ENCODE data around the gene KYNU.
"Not testable (repeated sequence)": the region's sequence is repeated elsewhere in the genome, so short reads cannot be mapped to it uniquely, and the experiment has no call there.

KYNU gene

DNA sequence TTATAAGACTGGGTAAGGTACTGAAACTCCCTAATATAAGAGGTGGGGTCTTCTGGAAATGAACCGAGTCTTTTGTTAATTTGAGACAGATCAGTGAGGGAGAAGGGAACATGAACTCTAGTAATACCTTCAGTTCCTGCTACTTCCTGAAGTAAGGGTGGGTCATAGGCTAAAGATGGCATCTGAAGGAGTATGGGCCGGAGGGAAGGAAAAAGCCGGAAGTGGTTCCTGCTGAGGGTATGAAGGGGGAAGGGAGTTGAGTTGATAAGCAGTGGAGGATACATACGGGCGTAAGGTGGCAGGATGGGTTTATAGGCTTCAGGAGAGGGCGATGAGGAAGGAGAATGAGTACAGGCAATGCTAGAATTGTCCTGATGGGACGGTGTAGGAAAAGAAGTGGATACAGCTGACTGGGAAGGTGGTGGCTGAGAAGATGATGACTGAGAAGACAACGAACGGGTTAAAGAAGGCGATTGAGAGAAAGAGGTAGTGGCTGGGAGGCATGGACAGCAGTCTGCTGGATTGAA is 58.2 kb downstream of the KYNU start:
- Histone ChIP-seq H3K9me3 (ENCODE audit: control insufficient read depth in 5 of 5, low read length in 5 of 5) (no peaks in the 10 kb centered on the region), H3K4me1 (ENCODE audit: control insufficient read depth in 5 of 5, insufficient read depth in 5 of 5, low read length in 5 of 5) (no peaks in the 10 kb centered on the region), H3K4me3 (ENCODE audit: low read depth in 1 of 5, low read length in 5 of 5) (no peak overlapping the region), H3K27me3 (ENCODE audit: control insufficient read depth in 5 of 5, insufficient read depth in 4 of 5, low read length in 5 of 5) (no peaks in the 10 kb centered on the region), H3K27ac (ENCODE audit: low read depth, low read length) (no peak overlapping the region), H3K9ac (ENCODE audit: low read length in 5 of 5) (no peak overlapping the region), H3K36me3 (ENCODE audit: control insufficient read depth in 5 of 5, insufficient read depth in 5 of 5, low read length in 5 of 5) (no peaks in the 10 kb centered on the region)

- no peaks in the 10 kb centered on the region for H3K27me3 ChIP-seq (ENCODE audit: control insufficient read depth in 5 of 5, insufficient read depth in 4 of 5, low read length in 5 of 5)
- H3K27ac ChIP-seq (ENCODE audit: low read depth, low read length): no peak overlapping the region
- no peaks in the 10 kb centered on the region for H3K4me1 ChIP-seq (ENCODE audit: control insufficient read depth in 5 of 5, insufficient read depth in 5 of 5, low read length in 5 of 5)
- no peak overlapping the region for H3K4me3 ChIP-seq (ENCODE audit: low read depth in 1 of 5, low read length in 5 of 5)
- H3K36me3 ChIP-seq (ENCODE audit: control insufficient read depth in 5 of 5, insufficient read depth in 5 of 5, low read length in 5 of 5): no peaks in the 10 kb centered on the region
- H3K9me3 ChIP-seq (ENCODE audit: control insufficient read depth in 5 of 5, low read length in 5 of 5): no peaks in the 10 kb centered on the region
- H3K9ac ChIP-seq (ENCODE audit: low read length in 5 of 5): no peak overlapping the region
These were observed 59.2 kb downstream of the KYNU start for GRCh38 chr2:142936629-142937028.

DNA sequence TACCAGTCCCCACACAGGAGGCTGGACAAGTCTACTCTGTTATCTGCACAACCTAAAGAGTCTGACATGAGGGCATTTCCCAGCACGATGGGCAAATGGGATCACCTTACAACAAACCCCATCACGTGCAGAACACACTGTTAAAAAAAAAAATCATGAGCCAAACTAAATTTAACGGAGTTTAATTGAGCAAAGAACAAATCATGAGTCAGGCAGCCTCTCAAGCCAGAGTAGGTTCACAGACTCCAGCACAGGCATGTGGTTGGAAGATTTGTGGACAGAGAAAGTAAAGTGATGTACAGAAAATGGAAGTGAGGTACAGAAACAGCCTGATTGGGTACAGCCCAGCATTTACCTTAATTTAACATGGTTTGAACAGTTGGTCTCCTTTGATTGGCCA is 59.9 kb downstream of the KYNU start:
- Histone ChIP-seq H3K36me3 (ENCODE audit: control insufficient read depth in 5 of 5, insufficient read depth in 5 of 5, low read length in 5 of 5) (no peaks in the 10 kb centered on the region), H3K9me3 (ENCODE audit: control insufficient read depth in 5 of 5, low read length in 5 of 5) (no peaks in the 10 kb centered on the region), H3K27ac (ENCODE audit: low read depth, low read length) (no peak overlapping the region), H3K27me3 (ENCODE audit: control insufficient read depth in 5 of 5, insufficient read depth in 4 of 5, low read length in 5 of 5) (no peaks in the 10 kb centered on the region), H3K4me1 (ENCODE audit: control insufficient read depth in 5 of 5, insufficient read depth in 5 of 5, low read length in 5 of 5) (no peaks in the 10 kb centered on the region), H3K4me3 (ENCODE audit: low read depth in 1 of 5, low read length in 5 of 5) (no peak overlapping the region), H3K9ac (ENCODE audit: low read length in 5 of 5) (no peak overlapping the region)

DNA sequence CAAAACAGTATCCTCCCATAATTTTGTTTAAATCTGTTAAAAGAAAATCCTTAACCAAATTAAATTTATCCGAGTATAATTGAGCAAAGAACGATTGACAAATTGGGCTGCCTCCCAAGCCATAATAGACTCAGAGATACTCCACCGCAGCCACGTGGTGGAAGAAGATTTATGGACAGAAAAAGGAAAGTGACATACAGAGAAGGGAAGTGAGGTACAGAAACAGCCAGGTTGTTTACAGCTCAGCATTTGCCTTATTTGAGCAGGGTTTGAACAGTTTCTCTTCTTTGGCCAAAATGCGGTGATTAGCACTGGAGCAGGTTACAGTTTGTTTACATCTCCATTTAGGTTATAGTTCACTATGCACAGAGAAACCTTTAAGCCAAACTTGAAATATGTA is 60.8 kb downstream of the KYNU start:
- H3K27ac ChIP-seq (ENCODE audit: low read depth, low read length): no peak overlapping the region
- no peaks in the 10 kb centered on the region for H3K27me3 ChIP-seq (ENCODE audit: control insufficient read depth in 5 of 5, insufficient read depth in 4 of 5, low read length in 5 of 5)
- H3K36me3 ChIP-seq (ENCODE audit: control insufficient read depth in 5 of 5, insufficient read depth in 5 of 5, low read length in 5 of 5): no peaks in the 10 kb centered on the region
- no peaks in the 10 kb centered on the region for H3K9me3 ChIP-seq (ENCODE audit: control insufficient read depth in 5 of 5, low read length in 5 of 5)
- H3K4me3 ChIP-seq (ENCODE audit: low read depth in 1 of 5, low read length in 5 of 5): no peak overlapping the region
- H3K9ac ChIP-seq (ENCODE audit: low read length in 5 of 5): no peak overlapping the region
- H3K4me1 ChIP-seq (ENCODE audit: control insufficient read depth in 5 of 5, insufficient read depth in 5 of 5, low read length in 5 of 5): no peaks in the 10 kb centered on the region

- Histone ChIP-seq H3K9ac (ENCODE audit: low read length in 5 of 5) (peak overlapping the region in 1 of 5 donors; percentile 32), H3K9me3 (ENCODE audit: control insufficient read depth in 5 of 5, low read length in 5 of 5) (no peaks in the 10 kb centered on the region), H3K27me3 (ENCODE audit: control insufficient read depth in 5 of 5, insufficient read depth in 4 of 5, low read length in 5 of 5) (no peaks in the 10 kb centered on the region)
These were observed 63.3 kb downstream of the KYNU start for GRCh38 chr2:142940606-142941223.

DNA sequence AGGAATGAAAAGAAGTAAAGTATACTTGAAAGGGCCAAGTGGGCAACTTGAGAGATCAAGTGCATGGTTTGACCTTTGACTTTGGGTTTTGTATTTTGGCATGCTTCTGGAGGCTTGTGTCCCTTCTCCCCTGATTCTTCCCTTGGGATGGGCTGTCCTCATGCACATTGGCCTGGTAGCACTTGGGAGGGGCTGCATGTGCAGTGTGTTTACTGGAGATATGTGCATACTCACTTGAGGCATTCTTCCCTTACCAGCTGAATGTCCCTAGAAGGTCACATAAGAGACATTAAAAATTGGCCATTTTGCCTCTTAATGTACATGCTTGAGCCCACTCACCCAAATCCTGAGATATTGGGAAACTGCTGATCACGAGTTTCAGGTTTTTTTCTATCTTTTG is 65.2 kb downstream of the KYNU start:
- H3K27me3 ChIP-seq (ENCODE audit: control insufficient read depth in 5 of 5, insufficient read depth in 4 of 5, low read length in 5 of 5): no peaks in the 10 kb centered on the region
- no peak overlapping the region for H3K27ac ChIP-seq (ENCODE audit: low read depth, low read length)
- no peaks in the 10 kb centered on the region for H3K9me3 ChIP-seq (ENCODE audit: control insufficient read depth in 5 of 5, low read length in 5 of 5)
- no peaks in the 10 kb centered on the region for H3K4me1 ChIP-seq (ENCODE audit: control insufficient read depth in 5 of 5, insufficient read depth in 5 of 5, low read length in 5 of 5)
- no peaks in the 10 kb centered on the region for H3K36me3 ChIP-seq (ENCODE audit: control insufficient read depth in 5 of 5, insufficient read depth in 5 of 5, low read length in 5 of 5)
- no peak overlapping the region for H3K4me3 ChIP-seq (ENCODE audit: low read depth in 1 of 5, low read length in 5 of 5)
- no peak overlapping the region for H3K9ac ChIP-seq (ENCODE audit: low read length in 5 of 5)

More at GRCh38 chr2:142940606-142941223, 63.3 kb downstream of the KYNU start:
- no peaks in the 10 kb centered on the region for H3K4me1 ChIP-seq (ENCODE audit: control insufficient read depth in 5 of 5, insufficient read depth in 5 of 5, low read length in 5 of 5)
- H3K36me3 ChIP-seq (ENCODE audit: control insufficient read depth in 5 of 5, insufficient read depth in 5 of 5, low read length in 5 of 5): no peaks in the 10 kb centered on the region
- no peak overlapping the region for H3K27ac ChIP-seq (ENCODE audit: low read depth, low read length)
- no peak overlapping the region for H3K4me3 ChIP-seq (ENCODE audit: low read depth in 1 of 5, low read length in 5 of 5)

GRCh38 chr2:142944264-142944663 is 66.8 kb downstream of the KYNU start:
- peaks cover 0 to 2% (median 0%) of the 10 kb centered on the region in 5 donors for H3K9me3 ChIP-seq (ENCODE audit: control insufficient read depth in 5 of 5, low read length in 5 of 5)
- H3K4me1 ChIP-seq (ENCODE audit: control insufficient read depth in 5 of 5, insufficient read depth in 5 of 5, low read length in 5 of 5): no peaks in the 10 kb centered on the region
- H3K27ac ChIP-seq (ENCODE audit: low read depth, low read length): no peak overlapping the region
- no peak overlapping the region for H3K4me3 ChIP-seq (ENCODE audit: low read depth in 1 of 5, low read length in 5 of 5)
- H3K9ac ChIP-seq (ENCODE audit: low read length in 5 of 5): no peak overlapping the region
- H3K36me3 ChIP-seq (ENCODE audit: control insufficient read depth in 5 of 5, insufficient read depth in 5 of 5, low read length in 5 of 5): peaks cover 0 to 4% (median 0%) of the 10 kb centered on the region in 5 donors
- H3K27me3 ChIP-seq (ENCODE audit: control insufficient read depth in 5 of 5, insufficient read depth in 4 of 5, low read length in 5 of 5): no peaks in the 10 kb centered on the region

- H3K4me3 ChIP-seq (ENCODE audit: low read depth in 1 of 5, low read length in 5 of 5): no peak overlapping the region
- no peaks in the 10 kb centered on the region for H3K27me3 ChIP-seq (ENCODE audit: control insufficient read depth in 5 of 5, insufficient read depth in 4 of 5, low read length in 5 of 5)
These were observed 67.3 kb downstream of the KYNU start for GRCh38 chr2:142944721-142945120.

DNA sequence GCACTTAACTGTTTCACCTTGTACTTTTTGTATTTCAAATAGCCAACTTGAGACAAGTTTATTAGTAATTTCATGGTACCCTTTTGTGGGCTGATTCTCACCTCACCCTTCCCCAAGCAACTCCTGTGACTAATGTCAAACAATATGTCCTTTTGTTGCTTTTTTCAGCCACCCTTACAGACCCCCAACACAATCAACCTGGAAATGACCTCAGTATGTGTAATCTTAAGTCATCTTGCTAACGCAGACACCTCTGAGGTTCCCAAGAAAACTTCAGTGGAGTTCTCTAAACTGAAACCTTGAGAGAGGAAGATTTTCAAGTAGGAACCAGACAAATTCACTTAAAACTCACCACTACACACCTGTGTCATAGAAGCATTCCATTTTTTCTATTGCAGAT is 69.5 kb downstream of the KYNU start:
- Histone ChIP-seq H3K27me3 (ENCODE audit: control insufficient read depth in 5 of 5, insufficient read depth in 4 of 5, low read length in 5 of 5) (no peaks in the 10 kb centered on the region), H3K9me3 (ENCODE audit: control insufficient read depth in 5 of 5, low read length in 5 of 5) (peaks cover 0 to 2% (median 0%) of the 10 kb centered on the region in 5 donors), H3K4me1 (ENCODE audit: control insufficient read depth in 5 of 5, insufficient read depth in 5 of 5, low read length in 5 of 5) (no peaks in the 10 kb centered on the region), H3K9ac (ENCODE audit: low read length in 5 of 5) (no peak overlapping the region), H3K27ac (ENCODE audit: low read depth, low read length) (no peak overlapping the region), H3K4me3 (ENCODE audit: low read depth in 1 of 5, low read length in 5 of 5) (no peak overlapping the region), H3K36me3 (ENCODE audit: control insufficient read depth in 5 of 5, insufficient read depth in 5 of 5, low read length in 5 of 5) (peaks cover 0 to 4% (median 0%) of the 10 kb centered on the region in 5 donors)

More at GRCh38 chr2:142944721-142945120, 67.3 kb downstream of the KYNU start:
- Histone ChIP-seq H3K9me3 (ENCODE audit: control insufficient read depth in 5 of 5, low read length in 5 of 5) (peaks cover 0 to 2% (median 0%) of the 10 kb centered on the region in 5 donors), H3K9ac (ENCODE audit: low read length in 5 of 5) (no peak overlapping the region), H3K36me3 (ENCODE audit: control insufficient read depth in 5 of 5, insufficient read depth in 5 of 5, low read length in 5 of 5) (peaks cover 0 to 4% (median 0%) of the 10 kb centered on the region in 5 donors), H3K4me1 (ENCODE audit: control insufficient read depth in 5 of 5, insufficient read depth in 5 of 5, low read length in 5 of 5) (no peaks in the 10 kb centered on the region), H3K27ac (ENCODE audit: low read depth, low read length) (no peak overlapping the region)

DNA sequence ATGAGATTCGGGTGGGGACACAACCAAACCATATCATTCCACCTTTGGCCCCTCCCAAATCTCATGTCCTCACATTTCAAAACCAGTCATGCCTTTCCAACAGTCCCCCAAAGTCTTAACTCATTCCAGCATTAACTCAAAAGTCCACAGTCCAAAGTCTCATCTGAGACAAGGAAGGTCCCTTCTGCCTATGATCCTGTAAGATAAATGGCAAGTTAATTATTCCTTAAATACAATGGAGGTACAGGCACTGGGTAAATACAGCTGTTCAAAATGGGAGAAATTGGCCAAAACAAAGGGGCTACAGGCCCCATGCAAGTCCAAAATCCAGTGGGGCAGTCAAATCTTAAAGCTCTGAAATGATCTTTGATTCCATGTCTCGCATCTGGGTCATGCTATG is 71.3 kb downstream of the KYNU start:
- H3K9me3 ChIP-seq (ENCODE audit: control insufficient read depth in 5 of 5, low read length in 5 of 5); H3K4me1 ChIP-seq (ENCODE audit: control insufficient read depth in 5 of 5, insufficient read depth in 5 of 5, low read length in 5 of 5); H3K27me3 ChIP-seq (ENCODE audit: control insufficient read depth in 5 of 5, insufficient read depth in 4 of 5, low read length in 5 of 5); H3K4me3 ChIP-seq (ENCODE audit: low read depth in 1 of 5, low read length in 5 of 5); H3K9ac ChIP-seq (ENCODE audit: low read length in 5 of 5); H3K27ac ChIP-seq (ENCODE audit: low read depth, low read length); H3K36me3 ChIP-seq (ENCODE audit: control insufficient read depth in 5 of 5, insufficient read depth in 5 of 5, low read length in 5 of 5): not testable (repeated sequence)
